DMS79 treated with DMSO at 0.1 percent for 48 hours (cell line): ENCODE measurements around the gene UST.
A peak's percentile ranks its signal among the peaks of the same experiment; 100 is the strongest.
"Not testable (repeated sequence)": the region's sequence is repeated elsewhere in the genome, so short reads cannot be mapped to it uniquely, and the experiment has no call there.

ENCODE experiments used
- DNase-seq: peaks from one replicate; lab custom pipeline; 2025; lab: John Stamatoyannopoulos, UW

UST gene

DNA sequence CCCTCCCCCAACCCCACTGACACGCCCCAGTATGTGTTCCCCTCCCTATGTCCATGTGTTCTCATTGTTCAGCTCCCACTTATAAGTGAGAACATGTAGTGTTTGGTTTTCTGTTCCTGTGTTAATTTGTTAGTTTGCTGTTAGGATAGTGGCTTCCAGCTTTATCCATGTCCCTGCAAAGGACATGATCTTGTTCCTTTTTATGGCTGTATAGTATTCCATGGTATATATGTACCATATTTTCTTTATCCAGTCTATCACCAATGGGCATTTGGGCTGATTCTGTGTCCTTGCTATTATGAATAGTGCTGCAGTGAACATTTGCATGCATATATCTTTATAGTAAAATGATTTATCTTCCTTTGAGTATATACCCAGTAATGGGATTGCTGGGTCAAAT is 259.4 kb downstream of the UST start:
- not testable (repeated sequence) for DNase-seq

DNA sequence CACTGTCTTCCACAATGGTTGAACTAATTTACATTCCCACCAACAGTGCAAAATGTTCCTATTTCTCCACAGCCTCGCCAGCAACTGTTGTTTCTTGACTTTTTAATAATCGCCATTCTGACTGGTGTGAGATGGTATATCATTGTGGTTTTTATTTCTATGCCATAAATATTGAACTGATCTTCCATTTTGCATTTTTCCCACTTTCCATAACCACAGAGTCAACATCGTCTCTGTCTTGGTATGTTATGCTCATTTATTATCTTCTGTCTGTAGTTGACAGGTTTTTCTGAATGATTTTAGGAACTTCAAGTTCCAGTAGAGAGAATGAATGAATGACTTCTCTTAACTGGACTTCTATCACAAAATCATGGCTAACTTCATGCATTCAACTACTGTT is 259.8 kb downstream of the UST start:
- no peak for DNase-seq

DNA sequence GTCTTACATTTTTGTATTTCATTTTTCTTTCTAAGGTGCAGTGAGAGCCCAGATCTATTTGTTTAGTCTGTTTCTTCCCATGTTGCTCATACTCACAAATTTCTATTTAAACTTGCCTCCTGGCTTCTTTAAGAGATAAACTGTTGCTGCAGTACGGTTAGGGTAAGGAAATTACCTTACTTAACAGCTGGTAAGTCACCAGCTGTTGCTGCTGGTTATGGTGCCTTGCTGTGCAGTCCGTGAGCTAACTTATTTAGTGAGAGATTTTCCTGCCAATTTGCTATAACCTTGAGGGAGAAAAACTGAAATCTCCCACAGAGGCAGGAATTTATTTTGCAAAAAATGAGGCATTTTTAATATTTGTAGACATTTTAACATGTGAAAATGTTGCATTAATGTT is 261.0 kb downstream of the UST start:
- no peak for DNase-seq

DNA sequence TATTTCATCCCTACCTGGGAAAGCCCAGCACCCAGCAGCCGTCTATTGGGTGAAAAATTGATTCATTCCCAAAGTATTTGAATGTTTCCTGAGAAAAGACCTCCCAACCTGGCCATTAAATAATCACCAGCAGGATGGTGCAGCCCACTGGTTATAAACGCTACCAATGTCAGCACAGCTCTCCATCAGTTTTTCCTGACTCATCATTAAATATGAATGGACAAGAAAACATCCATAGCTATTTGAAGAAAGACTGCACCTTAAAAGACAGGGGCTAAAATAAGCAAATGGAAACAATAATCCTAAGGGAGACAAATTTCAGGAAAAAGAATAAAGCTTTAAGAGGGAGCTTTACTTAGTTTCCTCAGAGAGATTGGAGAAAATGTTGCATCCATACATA is 261.9 kb downstream of the UST start:
- DNase-seq, result no peak

DNA sequence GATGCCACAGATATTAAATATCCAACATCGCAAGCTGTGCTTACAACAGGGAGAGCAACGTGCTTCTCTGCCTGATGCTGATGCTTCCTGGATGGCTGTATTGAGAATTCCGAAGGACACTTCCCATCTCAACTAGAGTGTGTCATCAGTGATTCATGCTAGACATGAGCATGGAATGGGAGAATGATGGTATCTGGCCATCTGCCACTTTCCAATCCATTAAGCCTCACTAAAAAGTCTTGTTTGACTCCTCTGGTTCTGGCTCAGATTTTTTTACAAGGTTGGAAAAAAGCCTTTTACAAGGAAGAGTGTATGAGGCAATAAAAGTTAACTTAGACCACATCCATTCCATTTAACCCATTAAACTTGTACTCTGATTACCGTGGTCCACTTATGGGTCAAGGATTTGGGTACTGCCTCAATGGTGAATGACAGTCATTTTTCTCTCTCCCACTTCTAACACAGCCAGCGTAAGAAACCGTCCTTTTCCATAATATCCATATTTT is 265.3 kb downstream of the UST start:
- DNase-seq, result peak; percentile 46

DNA sequence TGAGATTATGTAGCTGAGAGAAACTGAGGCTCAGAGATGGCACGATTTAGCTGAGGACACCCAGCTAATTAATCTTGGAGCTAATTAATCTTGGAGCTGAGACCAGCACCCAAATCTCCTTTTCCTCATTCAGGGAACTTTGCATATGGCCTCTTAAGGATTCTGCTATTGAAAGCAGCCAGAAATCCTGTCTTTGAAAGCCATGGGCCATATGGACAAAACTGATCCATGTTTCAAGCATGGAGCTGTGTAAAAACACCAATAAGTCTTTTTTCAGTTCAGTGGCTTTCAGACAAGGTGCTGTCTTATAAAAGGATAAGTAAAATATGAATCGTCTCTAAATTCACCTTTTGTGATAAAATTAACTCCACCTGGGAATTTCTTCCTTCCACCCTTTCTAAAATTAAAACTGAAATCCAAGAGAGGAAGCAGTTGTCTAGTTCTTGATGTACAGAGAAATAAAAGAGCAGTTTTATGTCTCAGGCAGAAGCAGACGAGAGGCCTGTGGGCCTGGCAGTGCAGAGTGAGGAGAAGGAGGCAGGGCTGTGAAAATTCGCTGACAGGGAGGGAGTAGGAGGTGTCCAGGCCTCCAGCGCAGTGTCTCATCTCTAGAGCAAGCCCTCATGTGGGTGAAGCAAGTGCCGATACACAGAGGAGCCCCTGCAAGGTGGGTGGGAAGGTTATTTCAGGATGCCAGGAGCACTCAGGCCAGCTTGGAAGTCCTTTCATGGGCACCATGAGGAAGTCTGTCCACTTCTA is 266.9 kb downstream of the UST start:
- no peak for DNase-seq

DNA sequence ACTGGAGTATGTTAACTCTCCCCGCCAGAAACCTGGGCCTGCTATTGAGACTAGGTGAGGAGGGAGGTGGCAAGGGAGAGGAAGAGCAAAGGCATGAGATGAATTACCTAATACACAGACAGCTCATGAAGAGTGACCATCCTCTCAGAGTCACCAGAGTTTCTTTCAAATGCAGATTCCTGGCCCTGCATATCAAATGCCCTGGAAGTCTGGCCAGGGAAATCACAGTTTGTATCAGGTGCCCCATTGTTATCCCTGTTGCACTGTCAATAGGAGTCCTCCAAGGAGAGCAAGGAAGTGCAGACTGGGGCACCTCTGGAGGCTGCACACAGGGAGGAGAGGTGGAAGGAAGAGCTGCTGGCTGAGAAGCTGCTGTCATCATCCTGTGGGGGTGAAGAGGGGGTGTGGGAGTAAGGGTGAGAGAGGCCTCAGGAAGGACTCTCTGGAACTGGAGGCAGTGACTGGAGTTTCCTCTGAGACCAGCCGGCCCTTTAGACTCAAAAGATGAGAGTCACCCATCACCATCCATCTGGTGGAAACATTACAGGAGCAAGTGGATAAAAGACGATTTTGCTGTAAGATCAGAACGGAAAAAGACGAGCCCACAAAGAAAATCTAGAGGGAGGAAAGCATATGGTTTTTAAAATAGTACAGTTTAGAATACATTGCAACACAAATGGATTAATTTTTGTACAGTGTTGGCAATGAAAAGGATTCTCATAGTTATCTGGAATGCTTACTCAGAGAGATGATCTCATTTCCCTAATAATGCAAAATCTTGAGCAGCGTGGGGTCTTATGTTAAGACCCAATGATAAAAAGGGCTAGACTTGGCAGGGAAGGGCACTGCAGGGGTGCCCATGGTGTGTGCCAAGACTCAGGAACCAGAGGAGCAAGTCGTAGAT is 268.1 kb downstream of the UST start:
- DNase-seq, result no peak

DNA sequence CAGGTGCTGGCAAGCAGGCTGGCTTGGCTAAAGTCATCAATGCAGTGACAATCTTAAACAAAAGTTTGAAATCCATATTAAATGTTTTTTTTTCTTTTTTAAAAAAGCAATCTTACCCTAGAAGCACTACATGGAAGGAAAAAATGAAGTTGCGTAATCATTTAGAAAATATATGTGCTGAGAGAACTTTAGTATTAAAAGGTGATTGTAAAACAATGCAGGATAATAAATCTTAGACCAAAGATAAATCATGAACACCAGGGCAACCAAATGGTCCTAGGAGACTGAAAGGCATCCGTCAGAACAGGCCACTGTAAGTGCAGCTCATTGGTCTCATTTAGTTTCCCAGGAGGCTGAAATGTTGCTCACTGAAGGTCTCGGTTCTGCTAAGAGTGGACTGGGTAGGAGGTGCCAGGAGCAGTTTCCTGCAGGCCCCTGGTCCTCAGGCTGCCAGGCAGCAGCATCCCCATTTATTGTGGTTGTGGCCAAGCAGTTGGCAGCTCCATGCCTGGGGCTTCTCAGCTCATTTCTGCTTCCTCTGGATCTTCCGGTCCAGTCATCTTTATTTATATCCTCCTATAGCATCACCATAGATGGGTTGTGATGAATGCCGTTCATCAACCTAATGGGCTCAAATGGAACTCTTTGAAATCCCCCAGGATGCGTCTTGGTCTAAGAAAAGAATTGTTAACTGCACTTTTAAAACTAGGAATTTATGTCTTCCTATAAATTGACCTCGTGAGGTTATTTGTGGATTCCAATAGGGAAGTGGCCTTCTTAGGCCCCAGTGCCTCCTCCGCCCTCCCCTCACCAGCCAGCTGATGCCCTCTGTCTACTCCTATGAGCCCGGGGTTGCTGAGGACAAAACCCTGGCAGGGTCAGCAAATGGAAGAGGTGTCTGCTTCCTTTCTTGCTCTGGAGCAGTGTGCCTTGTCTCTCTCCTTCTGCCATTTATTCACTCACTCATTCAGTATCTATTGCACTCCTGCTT is 269.0 kb downstream of the UST start:
- DNase-seq, result no peak

DNA sequence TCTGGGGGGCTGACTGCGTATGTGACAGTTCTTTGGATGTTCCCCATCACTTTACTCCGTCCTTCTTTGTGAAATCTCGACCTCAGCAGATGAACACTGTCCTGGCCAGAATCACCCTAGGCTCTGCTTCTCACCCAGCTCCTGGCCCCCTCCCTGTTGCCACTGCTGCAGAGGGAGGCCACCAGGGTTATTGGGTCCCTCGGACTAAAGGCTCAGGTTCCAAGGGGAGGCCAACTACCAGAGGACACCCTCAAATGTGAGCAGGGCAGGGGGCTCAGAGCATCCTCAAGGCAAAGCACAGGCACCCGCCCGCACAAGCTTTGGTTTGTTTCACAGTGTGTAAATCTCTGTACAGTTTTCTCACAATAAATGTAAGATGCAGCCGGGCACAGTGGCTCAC is 269.9 kb downstream of the UST start:
- no peak for DNase-seq

DNA sequence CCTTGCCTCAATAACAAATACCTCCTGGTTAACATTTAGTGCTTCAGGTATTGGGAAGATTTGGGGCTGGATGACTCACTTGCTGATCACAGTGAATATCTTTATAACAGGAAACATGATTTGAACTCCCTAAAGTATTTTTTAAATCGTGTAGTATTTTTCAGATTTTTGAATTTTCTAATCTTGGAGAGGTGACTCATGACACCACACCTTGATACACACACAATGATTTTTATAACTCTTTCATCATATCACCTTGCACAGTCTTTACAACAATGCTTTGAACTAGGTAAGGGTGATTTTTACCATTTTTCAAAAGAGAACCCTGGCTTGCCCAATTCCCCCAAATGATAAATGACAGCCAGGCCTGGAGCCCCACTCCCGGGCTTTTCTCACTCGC is 273.5 kb downstream of the UST start:
- DNase-seq, result no peak

DNA sequence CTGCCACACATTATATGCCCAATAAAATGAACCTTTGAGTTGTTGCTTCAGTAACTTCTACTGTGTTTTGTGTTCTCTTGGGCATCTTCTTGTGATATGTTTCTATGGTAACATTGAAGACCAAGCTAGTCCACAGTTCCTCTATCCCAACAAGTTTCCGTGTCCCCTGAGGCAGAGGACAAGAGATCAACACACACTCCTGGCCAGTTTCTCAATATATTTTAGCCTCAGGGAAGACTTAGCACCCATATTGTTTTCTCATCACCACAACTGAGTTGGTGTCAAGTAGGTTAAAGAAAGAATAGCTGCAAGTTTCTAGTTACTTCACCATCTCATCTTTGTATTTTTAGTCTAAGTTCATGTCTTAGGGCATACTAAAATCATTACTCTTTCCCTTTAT is 277.5 kb downstream of the UST start:
- no peak for DNase-seq

DNA sequence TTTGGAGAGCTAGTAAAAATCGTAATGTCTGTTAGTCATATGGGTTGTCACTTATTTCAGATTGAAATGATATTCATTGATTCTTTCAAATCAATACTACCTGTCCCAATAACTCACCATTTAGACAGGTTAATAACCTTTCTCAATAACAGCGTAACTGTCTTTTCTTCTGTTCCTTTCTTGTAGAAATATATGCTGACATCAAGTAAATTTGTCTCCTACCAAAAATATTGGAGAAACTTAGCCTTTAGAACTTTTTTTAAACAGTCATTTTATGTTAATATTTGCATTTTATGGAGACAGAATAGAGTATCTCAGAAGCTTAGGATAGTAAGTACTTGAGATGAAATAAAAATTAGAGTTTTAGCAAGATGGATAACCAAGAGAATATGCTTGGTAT is 278.2 kb downstream of the UST start:
- no peak for DNase-seq

DNA sequence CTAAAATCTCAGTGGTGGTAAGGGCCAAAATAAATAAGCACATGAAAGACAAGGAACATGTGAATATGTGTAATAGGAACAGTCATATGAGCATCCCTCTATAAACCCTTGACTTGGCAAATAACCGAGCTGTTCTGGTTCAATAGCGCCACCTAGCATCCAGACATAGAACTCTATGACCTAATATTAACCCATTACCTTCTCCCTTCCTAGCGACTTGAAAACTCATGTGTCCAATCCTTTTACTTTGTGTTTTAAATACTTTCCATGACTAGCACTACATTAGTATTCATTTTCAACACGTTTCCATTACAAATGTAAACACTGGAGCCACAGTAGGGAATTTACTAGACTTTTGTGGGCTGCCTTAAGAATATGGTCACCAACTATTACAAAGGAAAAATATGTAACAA is 279.7 kb downstream of the UST start:
- DNase-seq, result peak; percentile 79

DNA sequence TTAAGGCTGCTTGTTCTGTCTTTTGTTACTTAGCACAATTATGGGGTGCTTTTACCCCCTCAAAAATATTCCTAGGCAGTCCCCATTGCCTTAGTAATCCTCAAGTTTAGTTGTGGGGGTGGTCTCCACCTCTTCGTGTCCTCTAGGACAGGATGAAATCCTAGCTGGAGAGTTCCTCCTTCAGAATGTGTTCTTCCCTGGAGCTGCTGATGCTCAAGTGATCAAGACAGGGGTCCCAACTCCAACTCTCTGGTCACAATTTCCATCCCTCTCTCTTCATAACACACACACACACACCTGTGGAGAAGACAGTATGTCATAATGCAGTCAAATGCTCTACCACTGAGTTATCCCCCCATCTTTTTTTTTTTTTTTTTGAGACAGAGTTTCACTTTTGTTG is 280.7 kb downstream of the UST start:
- no peak for DNase-seq

DNA sequence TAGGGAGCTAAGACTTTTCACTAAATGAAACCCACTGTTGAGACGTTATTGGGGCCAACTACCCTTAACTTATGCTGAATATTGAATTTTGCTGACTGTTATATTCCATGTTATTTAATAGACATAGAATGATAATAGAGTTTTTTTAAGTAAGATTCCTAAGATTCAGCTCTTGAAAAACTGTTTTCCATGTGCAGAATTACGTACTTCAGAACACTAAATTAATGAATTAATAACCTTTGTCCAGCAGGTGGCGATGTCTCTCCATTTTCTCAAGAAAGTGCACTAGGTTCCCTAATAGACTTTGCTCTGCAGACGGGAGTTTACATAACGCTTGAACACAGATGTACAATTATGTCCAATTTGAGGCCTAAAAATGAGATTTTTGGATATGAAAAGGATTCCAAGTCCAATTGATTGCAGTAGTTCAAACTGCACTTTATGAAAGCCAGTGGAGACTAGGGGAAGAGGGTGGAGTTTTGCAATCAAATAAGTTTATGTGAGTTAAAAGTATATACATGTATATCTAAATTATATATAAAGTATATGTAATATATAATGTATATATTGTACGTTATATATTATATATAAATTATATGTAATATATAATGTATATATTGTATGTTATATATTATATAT is 282.1 kb downstream of the UST start:
- DNase-seq, result peak; percentile 88

DNA sequence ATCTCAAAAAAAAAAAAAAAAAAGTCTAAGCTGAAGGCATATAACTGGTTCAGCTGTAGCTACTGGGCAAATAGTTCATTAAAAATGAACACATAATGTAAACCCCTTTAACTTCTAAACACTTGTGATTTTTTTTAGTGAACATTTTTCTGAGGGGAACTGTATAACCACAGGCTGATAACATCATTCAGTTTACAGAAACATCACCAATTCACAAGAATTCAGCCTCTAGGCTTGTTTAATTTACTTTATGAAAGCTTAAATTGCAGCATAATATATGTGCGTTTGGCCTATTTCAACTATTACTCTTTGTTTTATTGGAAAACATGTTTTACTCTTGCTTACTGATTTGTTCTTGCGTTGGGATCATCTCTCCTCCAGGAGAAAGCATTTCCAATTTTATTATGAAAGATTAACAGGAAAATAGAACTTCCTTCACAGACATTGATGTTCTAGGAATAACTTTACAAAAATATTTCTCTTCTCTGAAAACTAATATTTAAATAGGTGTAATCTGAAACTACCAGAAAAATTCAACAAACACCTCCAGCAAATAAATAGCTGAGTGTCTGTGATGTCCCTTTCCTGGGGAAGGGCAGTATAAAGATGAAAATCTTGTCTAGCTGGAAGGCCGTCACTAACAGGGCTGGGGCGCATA is 284.5 kb downstream of the UST start:
- DNase-seq, result no peak

DNA sequence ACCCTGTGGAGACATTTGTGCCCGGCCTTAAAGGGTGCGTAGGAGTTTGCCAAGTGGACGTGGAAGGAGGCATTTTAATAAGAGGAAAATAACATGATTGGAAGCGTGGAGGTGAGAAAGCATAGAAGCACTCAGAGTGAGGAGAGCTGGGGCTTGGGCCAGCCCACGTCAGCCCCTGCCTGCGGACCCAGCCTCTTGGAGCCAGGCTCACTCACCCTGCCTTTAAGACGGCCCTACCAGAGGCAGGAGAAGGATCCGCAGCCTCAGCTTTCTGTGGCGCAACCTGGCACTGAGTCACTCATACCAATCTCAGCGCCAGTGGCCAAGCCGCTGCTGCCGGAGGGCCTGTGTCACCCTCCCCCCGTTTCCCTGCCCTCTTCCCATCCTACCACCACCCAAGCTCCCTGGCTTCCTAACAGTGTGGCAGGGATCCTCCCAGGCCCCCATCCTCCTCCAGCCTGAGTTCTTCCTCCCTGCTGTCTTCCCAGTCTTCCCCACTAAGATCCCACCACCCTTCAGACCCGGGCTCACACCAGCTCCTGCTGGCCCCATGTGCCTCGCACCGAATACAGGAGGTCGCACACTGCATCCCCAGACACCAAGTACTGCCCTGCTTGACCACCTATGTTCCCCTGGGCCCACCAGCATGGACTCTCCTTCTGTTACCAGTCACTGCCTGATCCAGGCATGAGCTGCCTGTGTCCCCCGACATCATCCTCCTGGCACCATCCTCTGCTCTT is 285.2 kb downstream of the UST start:
- DNase-seq, result no peak

DNA sequence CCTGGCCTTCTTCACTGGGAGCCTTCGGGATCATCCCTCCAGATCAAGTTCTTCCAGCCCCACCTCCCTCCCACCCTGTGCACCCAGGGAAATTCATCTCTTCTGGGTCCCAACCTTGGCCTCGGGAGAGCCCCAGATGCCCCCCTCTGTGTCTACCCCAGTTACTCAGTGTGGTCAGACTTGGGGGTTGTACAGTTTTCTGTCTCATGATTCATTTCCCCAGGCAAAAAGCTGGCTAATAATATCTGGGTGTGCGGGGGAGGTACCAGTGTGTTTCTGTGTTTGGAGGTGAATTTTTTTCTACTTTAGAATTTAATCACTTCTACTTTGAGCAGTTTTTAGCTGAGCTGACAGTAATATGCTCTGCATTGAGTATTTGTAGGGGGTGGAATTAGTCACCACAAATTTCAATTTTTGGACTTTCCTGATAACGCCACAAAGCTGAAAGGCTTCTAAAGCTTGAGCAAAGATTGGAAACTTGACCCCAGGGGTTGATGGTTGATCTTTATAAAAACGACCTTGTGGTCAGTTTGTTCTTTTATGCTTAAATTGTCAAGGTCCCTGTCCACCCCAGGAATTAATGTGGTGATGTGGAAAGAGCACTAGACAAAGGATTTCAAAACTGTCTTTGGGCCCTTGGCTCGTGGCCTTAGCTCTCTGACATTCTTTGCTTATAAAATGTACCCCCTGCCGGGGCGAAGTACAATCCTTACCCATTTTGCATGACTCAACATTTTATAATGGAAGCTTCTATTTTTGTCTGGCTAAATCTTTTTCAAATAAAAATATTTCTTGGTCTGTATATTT is 286.0 kb downstream of the UST start:
- DNase-seq, result no peak

DNA sequence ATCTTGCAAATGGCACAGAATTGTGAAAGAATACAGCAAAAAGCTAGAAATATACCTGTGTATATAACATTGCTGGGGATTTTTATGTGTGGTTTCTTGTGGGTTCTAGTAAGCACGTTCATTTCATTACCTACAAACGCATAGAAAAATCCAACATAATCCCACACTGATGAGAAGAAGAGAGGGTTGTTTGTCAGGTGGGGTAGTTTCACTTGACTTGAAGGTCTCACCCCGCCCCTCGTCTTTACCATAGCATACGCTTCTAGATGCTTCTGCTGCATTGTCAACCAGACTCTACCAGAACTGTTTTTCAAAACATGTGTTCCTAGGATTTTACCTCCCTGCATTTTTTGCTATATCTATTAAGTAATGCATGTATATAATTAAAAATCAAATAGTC is 286.6 kb downstream of the UST start:
- no peak for DNase-seq
